PC-3 (cell line): Measurements from ENCODE around the gene EPHB2. TPM values are rescaled to one million over a fixed set of nuclear protein-coding genes. Genes with fewer than 3 reads are reported as not detected.

Experiments
- ATAC-seq: fragments of 200-7000 bp; cut with Tn5 transposase; 2 replicates; pipeline ENCODE4 v1.9.1; 2020; ENCODE audit warnings: mild to moderate bottlenecking, moderate library complexity
- BruUV-seq: library from RNA; stranded (reverse); fragments of 400-500 nt; replicated peaks from 2 replicates; lab custom pipeline; 2021; lab: Mats Ljungman, UMichigan
- CTCF ChIA-PET: fragments of 300-600 bp; sonication (Branson Sonifier 250); formaldehyde crosslinking; loops from one replicate; lab custom pipeline; 2022; ENCODE audit warnings: antibody characterized with exemption; lab: Charles Lee
- POLR2A ChIA-PET: fragments of 300-600 bp; sonication (Branson Sonifier 250); formaldehyde crosslinking; loops from one replicate; lab custom pipeline; 2022; ENCODE audit warnings: antibody characterized with exemption; ENCODE audit not compliant: unreplicated experiment; lab: Charles Lee
- DNase-seq: peaks from one replicate; pipeline ENCODE4 v3.0.0-alpha.2; 2015
- H2AFZ ChIP-seq: fragments of 300-600 bp; sonication (generic); 2 replicates; pipeline ENCODE4 v1.6.0; 2016; ENCODE audit warnings: antibody characterized with exemption, low read length
- H3F3A ChIP-seq: fragments of 300-600 bp; sonication (generic); one replicate; pipeline ENCODE4 v1.6.0; 2017; ENCODE audit warnings: antibody characterized with exemption, low read length, control low read depth, mild to moderate bottlenecking; ENCODE audit not compliant: unreplicated experiment
- H3K27ac ChIP-seq: fragments of 300-600 bp; sonication (generic); 2 replicates; pipeline ENCODE4 v1.5.1; 2016; ENCODE audit warnings: mild to moderate bottlenecking, low read length
- H3K27me3 ChIP-seq: fragments of 300-600 bp; sonication (generic); 2 replicates; pipeline ENCODE4 v1.6.1; 2016; ENCODE audit warnings: low read length, mixed read lengths
- H3K36me3 ChIP-seq: fragments of 300-600 bp; sonication (generic); 2 replicates; pipeline ENCODE4 v1.6.1; 2016; ENCODE audit warnings: low read depth, mixed run types, low read length, mixed read lengths
- H3K4me1 ChIP-seq: fragments of 300-600 bp; sonication (generic); 2 replicates; pipeline ENCODE4 v1.5.1; 2016; ENCODE audit warnings: low read length; ENCODE audit not compliant: insufficient read depth
- H3K4me2 ChIP-seq: fragments of 300-600 bp; sonication (generic); 2 replicates; pipeline ENCODE4 v1.6.0; 2016; ENCODE audit warnings: low read length
- H3K4me3 ChIP-seq: fragments of 300-600 bp; sonication (generic); 2 replicates; pipeline ENCODE4 v1.5.1; 2016; ENCODE audit warnings: mild to moderate bottlenecking, low read length, mixed read lengths
- H3K79me2 ChIP-seq: fragments of 300-600 bp; sonication (generic); 2 replicates; pipeline ENCODE4 v1.6.1; 2017; ENCODE audit warnings: low read length, mixed read lengths
- H3K9ac ChIP-seq: fragments of 300-600 bp; sonication (generic); 2 replicates; pipeline ENCODE4 v1.6.0; 2016; ENCODE audit warnings: mild to moderate bottlenecking, low read length
- H3K9me2 ChIP-seq: fragments of 300-600 bp; sonication (generic); replicated peaks from 2 replicates; pipeline ENCODE4 v1.6.1; 2016; ENCODE audit warnings: mixed run types, low read length, mixed read lengths
- H3K9me3 ChIP-seq: fragments of 300-600 bp; sonication (generic); 2 replicates; pipeline ENCODE4 v1.6.1; 2016; ENCODE audit warnings: low read length, mixed read lengths
- H4K20me1 ChIP-seq: fragments of 300-600 bp; sonication (generic); 2 replicates; pipeline ENCODE4 v1.6.1; 2016; ENCODE audit warnings: low read length, mixed read lengths
- EZH2 ChIP-seq: fragments of 300-600 bp; sonication (generic); IDR thresholded peaks from one replicate; pipeline ENCODE4 v1.6.1; 2017; ENCODE audit warnings: antibody characterized with exemption, mild to moderate bottlenecking, low read length; ENCODE audit not compliant: unreplicated experiment
- EZH2phosphoT487 ChIP-seq: fragments of 300-600 bp; sonication (generic); IDR thresholded peaks from 2 replicates; pipeline ENCODE4 v1.6.1; 2018; ENCODE audit warnings: mild to moderate bottlenecking, antibody characterized with exemption, low read length, borderline replicate concordance
- intact Hi-C: fragments of 100-400 bp; cut with micrococcal nuclease; formaldehyde crosslinking; loops from 2 replicates; pipeline ENCODE4 v1.9.0; 2023
- total RNA-seq: library from RNA; depleted of rRNA; stranded (reverse); fragments of >200 nt; gene quantifications from 2 replicates; pipeline ENCODE4 v1.2.3, GENCODE V29; 2014
- TF ChIP-seq, protein P1 (sequence below): fragments of 300-600 bp; sonication (generic); conservative IDR thresholded peaks from 2 replicates; pipeline ENCODE4 v1.5.1; 2017; ENCODE audit warnings: antibody characterized with exemption, low read depth, mild to moderate bottlenecking, low read length

EPHB2 gene
- total RNA-seq, 1 experiment from 2014 or later, result 23.2 TPM

GRCh38 chr1:22875241-22875640 is 164.6 kb downstream of the EPHB2 start:
- no peak overlapping the region for H3K27ac ChIP-seq
- H3K9ac ChIP-seq, result no peak overlapping the region
- H2AFZ ChIP-seq, result no peak overlapping the region
- BruUV-seq, result no TSS peak
- no peaks in the 10 kb centered on the region for H4K20me1 ChIP-seq
- no peaks in the 10 kb centered on the region for H3K36me3 ChIP-seq
- H3F3A ChIP-seq, result no peaks in the 10 kb centered on the region
- no peak for TF ChIP-seq EZH2
- TF ChIP-seq, protein P1, sequence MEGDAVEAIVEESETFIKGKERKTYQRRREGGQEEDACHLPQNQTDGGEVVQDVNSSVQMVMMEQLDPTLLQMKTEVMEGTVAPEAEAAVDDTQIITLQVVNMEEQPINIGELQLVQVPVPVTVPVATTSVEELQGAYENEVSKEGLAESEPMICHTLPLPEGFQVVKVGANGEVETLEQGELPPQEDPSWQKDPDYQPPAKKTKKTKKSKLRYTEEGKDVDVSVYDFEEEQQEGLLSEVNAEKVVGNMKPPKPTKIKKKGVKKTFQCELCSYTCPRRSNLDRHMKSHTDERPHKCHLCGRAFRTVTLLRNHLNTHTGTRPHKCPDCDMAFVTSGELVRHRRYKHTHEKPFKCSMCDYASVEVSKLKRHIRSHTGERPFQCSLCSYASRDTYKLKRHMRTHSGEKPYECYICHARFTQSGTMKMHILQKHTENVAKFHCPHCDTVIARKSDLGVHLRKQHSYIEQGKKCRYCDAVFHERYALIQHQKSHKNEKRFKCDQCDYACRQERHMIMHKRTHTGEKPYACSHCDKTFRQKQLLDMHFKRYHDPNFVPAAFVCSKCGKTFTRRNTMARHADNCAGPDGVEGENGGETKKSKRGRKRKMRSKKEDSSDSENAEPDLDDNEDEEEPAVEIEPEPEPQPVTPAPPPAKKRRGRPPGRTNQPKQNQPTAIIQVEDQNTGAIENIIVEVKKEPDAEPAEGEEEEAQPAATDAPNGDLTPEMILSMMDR, result no peak
- no peak for TF ChIP-seq EZH2phosphoT487
- ATAC-seq, result no peak
- H3K4me3 ChIP-seq, result no peak overlapping the region
- no peak for DNase-seq
- CTCF ChIA-PET, result no interaction called here
- POLR2A ChIA-PET, result interaction anchor here (0.6 kb wide), 1 partner anchor 1362 kb away, joined by 4 read pairs; no protein-coding TSS in a partner anchor
- intact Hi-C loops, result no loop called here
- H3K9me2 ChIP-seq, result no peaks in the 10 kb centered on the region
- no peaks in the 10 kb centered on the region for H3K79me2 ChIP-seq
- no peak overlapping the region for H3K4me2 ChIP-seq
- H3K27me3 ChIP-seq, result no peaks in the 10 kb centered on the region
- peaks cover 13% of the 10 kb centered on the region for H3K4me1 ChIP-seq
- no peaks in the 10 kb centered on the region for H3K9me3 ChIP-seq

- no TSS peak for BruUV-seq
- Histone ChIP-seq H3K4me1 (peaks cover 7% of the 10 kb centered on the region), H4K20me1 (no peaks in the 10 kb centered on the region), H3K4me2 (no peak overlapping the region), H3F3A (no peaks in the 10 kb centered on the region), H3K4me3 (no peak overlapping the region), H3K9me3 (no peaks in the 10 kb centered on the region), H3K9me2 (no peaks in the 10 kb centered on the region), H3K9ac (no peak overlapping the region), H3K27me3 (no peaks in the 10 kb centered on the region), H3K36me3 (no peaks in the 10 kb centered on the region), H3K79me2 (no peaks in the 10 kb centered on the region), H2AFZ (no peak overlapping the region), H3K27ac (no peak overlapping the region)
- ATAC-seq (no peak), DNase-seq (no peak)
- no peak for TF ChIP-seq EZH2
- TF ChIP-seq, protein P1, result no peak
- TF ChIP-seq EZH2phosphoT487, result no peak
- intact Hi-C loops, result no loop called here
- POLR2A ChIA-PET, result interaction anchor here (0.6 kb wide), 1 partner anchor 1362 kb away, joined by 4 read pairs; no protein-coding TSS in a partner anchor
- CTCF ChIA-PET, result no interaction called here
Observed at GRCh38 chr1:22875841-22876240, 165.2 kb downstream of the EPHB2 start.

GRCh38 chr1:22876359-22877111 is 165.9 kb downstream of the EPHB2 start:
- ChIA-PET CTCF (no interaction called here), POLR2A (no interaction called here)
- ATAC-seq (peak; percentile 69), DNase-seq (peak; percentile 9)
- no peak overlapping the region for H3K9ac ChIP-seq
- no peaks in the 10 kb centered on the region for H3K79me2 ChIP-seq
- no peaks in the 10 kb centered on the region for H4K20me1 ChIP-seq
- H2AFZ ChIP-seq, result no peak overlapping the region
- no peak overlapping the region for H3K27ac ChIP-seq
- intact Hi-C loops, result no loop called here
- H3K27me3 ChIP-seq, result no peaks in the 10 kb centered on the region
- H3K4me2 ChIP-seq, result no peak overlapping the region
- H3F3A ChIP-seq, result no peaks in the 10 kb centered on the region
- no TSS peak for BruUV-seq
- TF ChIP-seq EZH2phosphoT487, result no peak
- no peak for TF ChIP-seq EZH2
- TF ChIP-seq, protein P1, result no peak
- H3K4me3 ChIP-seq, result no peak overlapping the region
- no peaks in the 10 kb centered on the region for H3K9me2 ChIP-seq
- no peaks in the 10 kb centered on the region for H3K36me3 ChIP-seq
- no peaks in the 10 kb centered on the region for H3K9me3 ChIP-seq
- peaks cover 3% of the 10 kb centered on the region; the same call in 1 of the 2 replicates for H3K4me1 ChIP-seq
